ENCODE measurements around the gene KCNT1.

The KCNT1 gene

DNA sequence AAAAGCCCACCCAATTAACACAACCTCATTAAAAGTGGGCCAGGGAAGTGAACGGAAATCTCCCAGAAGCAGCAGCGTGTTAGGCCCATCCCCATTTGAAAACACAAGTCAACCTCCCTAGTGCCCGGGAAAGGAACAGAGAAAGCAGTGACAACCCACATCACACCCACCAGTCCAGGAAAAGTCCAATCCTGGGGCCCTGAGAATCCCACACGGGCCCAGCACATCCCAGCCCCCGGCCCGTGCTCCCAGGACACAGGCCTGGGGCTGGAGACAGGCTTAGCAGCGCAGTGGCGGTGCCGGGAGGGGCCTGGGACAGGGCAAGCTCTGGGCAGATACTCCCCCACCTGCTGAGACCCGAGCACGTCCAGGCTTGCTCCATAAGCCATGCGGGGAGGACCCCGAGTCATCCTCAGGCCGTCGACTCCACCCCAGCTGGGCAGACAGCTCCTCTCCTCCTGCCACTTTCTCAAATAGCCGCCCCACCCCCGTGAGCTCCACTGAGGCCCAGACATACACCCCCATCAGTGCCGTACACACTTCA is 101.0 kb downstream of the KCNT1 start:
- Histone ChIP-seq H3K9ac (ENCODE audit: low read length) (no peak overlapping the region), H3K27ac (ENCODE audit: low read length) (no peak overlapping the region), H3K4me2 (ENCODE audit: low read length) (no peak overlapping the region), H2AFZ (ENCODE audit: low read depth, low read length) (no peak overlapping the region), H3K4me3 (ENCODE audit: low read length) (no peak overlapping the region), H3K36me3 (replicated peaks; ENCODE audit: low read depth, low read length) (no peaks in the 10 kb centered on the region), H3K4me1 (ENCODE audit: low read length) (no peaks in the 10 kb centered on the region), H3K27me3 (ENCODE audit: low read depth, low read length) (no peaks in the 10 kb centered on the region), H3K79me2 (ENCODE audit: low read length) (no peaks in the 10 kb centered on the region), H3K9me3 (ENCODE audit: insufficient read depth, low read length) (no peaks in the 10 kb centered on the region), H4K20me1 (ENCODE audit: insufficient read depth, low read length) (no peaks in the 10 kb centered on the region)
- TF ChIP-seq, protein P1, sequence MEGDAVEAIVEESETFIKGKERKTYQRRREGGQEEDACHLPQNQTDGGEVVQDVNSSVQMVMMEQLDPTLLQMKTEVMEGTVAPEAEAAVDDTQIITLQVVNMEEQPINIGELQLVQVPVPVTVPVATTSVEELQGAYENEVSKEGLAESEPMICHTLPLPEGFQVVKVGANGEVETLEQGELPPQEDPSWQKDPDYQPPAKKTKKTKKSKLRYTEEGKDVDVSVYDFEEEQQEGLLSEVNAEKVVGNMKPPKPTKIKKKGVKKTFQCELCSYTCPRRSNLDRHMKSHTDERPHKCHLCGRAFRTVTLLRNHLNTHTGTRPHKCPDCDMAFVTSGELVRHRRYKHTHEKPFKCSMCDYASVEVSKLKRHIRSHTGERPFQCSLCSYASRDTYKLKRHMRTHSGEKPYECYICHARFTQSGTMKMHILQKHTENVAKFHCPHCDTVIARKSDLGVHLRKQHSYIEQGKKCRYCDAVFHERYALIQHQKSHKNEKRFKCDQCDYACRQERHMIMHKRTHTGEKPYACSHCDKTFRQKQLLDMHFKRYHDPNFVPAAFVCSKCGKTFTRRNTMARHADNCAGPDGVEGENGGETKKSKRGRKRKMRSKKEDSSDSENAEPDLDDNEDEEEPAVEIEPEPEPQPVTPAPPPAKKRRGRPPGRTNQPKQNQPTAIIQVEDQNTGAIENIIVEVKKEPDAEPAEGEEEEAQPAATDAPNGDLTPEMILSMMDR (IDR thresholded peaks at IDR 0.05; ENCODE audit: low read depth, low read length) = no peak
- no peak for TF ChIP-seq EZH2phosphoT487 (IDR thresholded peaks at IDR 0.05; ENCODE audit: low read depth)

DNA sequence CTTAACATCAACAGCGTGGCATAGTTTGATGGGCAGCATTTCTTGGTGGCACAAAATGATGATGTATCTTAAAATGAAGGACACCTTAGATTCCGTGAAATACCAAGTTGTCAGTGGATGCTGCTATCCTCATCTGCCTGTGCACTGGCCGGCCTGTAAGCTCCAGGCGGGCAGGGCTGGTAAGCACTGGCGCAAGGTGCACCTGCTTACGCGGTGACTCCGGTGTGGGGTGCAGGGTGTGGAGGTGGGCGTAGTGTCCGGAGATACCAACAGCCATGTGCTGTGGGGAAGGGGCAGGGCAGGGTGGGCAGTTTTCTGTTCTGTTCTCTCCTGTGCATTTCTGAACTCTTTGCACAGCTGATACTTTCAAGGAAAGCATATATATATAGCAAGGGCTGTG is 101.5 kb downstream of the KCNT1 start:
- H3K4me3 ChIP-seq (ENCODE audit: low read length) = no peak overlapping the region
- H3K27me3 ChIP-seq (ENCODE audit: low read depth, low read length) = no peaks in the 10 kb centered on the region
- no peak overlapping the region for H3K27ac ChIP-seq (ENCODE audit: low read length)
- no peaks in the 10 kb centered on the region for H4K20me1 ChIP-seq (ENCODE audit: insufficient read depth, low read length)
- H3K9ac ChIP-seq (ENCODE audit: low read length) = no peak overlapping the region
- no peak for TF ChIP-seq EZH2phosphoT487 (IDR thresholded peaks at IDR 0.05; ENCODE audit: low read depth)
- H3K79me2 ChIP-seq (ENCODE audit: low read length) = no peaks in the 10 kb centered on the region
- no peaks in the 10 kb centered on the region for H3K9me3 ChIP-seq (ENCODE audit: insufficient read depth, low read length)
- no peaks in the 10 kb centered on the region for H3K36me3 ChIP-seq (replicated peaks; ENCODE audit: low read depth, low read length)
- H2AFZ ChIP-seq (ENCODE audit: low read depth, low read length) = no peak overlapping the region
- H3K4me2 ChIP-seq (ENCODE audit: low read length) = no peak overlapping the region
- H3K4me1 ChIP-seq (ENCODE audit: low read length) = no peaks in the 10 kb centered on the region

DNA sequence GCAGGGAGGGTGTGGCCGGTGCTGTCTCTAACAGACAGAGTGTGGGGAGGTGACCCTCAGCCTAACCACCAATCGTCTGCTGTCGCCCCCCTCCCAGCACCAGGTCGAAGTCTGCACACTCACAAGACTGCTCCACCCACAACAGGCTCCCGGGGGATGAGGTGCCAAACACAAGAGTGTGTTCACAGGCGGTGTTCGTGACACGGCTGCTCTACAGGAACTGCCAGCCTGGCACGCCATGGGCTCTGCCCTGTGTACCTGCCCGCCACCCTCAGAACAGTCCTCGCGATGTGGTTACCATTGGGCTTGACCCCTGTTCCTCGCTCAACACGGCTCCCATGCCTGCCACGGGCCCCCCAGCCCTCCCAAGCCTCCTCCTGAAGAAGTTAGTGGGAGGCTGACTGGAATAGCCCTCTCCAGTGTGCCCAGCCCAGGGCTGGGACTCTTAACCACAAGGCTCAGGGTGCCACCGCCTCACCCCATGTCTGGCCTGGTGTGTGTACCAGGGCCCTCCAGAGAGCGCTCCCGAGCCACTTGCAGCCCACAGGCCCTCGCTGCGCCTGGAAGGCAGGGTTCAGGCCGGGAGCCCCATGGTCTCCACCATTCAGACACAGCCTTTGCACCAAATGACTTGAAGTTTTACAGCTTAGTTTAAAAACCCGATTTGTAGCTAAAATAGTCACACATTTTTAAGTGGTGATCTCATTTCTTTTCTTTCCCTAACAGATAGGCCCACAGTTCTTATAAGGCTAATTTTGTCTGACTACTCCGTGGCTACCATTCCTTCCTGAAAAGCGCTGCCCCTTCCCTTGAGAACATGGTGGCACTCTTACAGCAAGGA is 102.8 kb downstream of the KCNT1 start:
- Histone ChIP-seq H2AFZ (ENCODE audit: low read depth, low read length) (no peak overlapping the region), H3K4me1 (ENCODE audit: low read length) (no peaks in the 10 kb centered on the region), H3K27me3 (ENCODE audit: low read depth, low read length) (no peaks in the 10 kb centered on the region), H3K4me3 (ENCODE audit: low read length) (no peak overlapping the region), H3K79me2 (ENCODE audit: low read length) (no peaks in the 10 kb centered on the region), H3K36me3 (replicated peaks; ENCODE audit: low read depth, low read length) (no peaks in the 10 kb centered on the region), H3K4me2 (ENCODE audit: low read length) (no peak overlapping the region), H3K9ac (ENCODE audit: low read length) (no peak overlapping the region), H4K20me1 (ENCODE audit: insufficient read depth, low read length) (no peaks in the 10 kb centered on the region), H3K27ac (ENCODE audit: low read length) (no peak overlapping the region), H3K9me3 (ENCODE audit: insufficient read depth, low read length) (no peaks in the 10 kb centered on the region)
- TF ChIP-seq, protein P1 (IDR thresholded peaks at IDR 0.05; ENCODE audit: low read depth, low read length) = no peak
- no peak for TF ChIP-seq EZH2phosphoT487 (IDR thresholded peaks at IDR 0.05; ENCODE audit: low read depth)

DNA sequence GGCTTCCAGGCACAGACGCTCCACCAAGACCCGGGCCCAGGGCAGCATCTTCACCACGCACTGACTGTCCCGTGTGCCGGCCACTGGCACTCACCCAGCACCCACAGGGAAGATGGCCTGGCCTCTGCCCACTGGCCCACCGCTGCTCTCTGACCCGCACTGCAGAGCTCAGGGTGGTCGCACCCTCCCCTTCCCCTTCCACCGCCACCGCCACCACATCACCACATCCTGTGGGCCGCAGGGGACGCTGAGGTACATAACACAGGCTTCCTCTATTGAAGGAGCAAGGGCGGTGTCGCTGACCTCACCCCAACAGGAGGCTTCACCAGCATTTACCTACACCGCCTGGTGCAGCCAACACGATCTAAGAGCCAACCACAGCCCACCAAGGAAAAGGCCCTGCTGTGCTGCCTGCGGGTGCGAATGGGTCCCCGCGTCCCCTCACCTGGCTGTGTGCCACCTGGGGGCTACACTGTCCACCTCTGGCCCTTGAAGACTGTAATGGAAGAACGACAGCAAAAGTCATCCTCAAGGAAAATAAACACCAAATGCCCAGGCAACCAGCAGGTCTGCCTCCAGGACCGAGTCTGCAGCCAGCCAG is 103.5 kb downstream of the KCNT1 start:
- no peaks in the 10 kb centered on the region for H3K27me3 ChIP-seq (ENCODE audit: low read depth, low read length)
- H3K9me3 ChIP-seq (ENCODE audit: insufficient read depth, low read length) = no peaks in the 10 kb centered on the region
- H3K36me3 ChIP-seq (replicated peaks; ENCODE audit: low read depth, low read length) = no peaks in the 10 kb centered on the region
- no peaks in the 10 kb centered on the region for H3K79me2 ChIP-seq (ENCODE audit: low read length)
- H2AFZ ChIP-seq (ENCODE audit: low read depth, low read length) = no peak overlapping the region
- H3K4me2 ChIP-seq (ENCODE audit: low read length) = no peak overlapping the region
- H3K9ac ChIP-seq (ENCODE audit: low read length) = no peak overlapping the region
- no peaks in the 10 kb centered on the region for H3K4me1 ChIP-seq (ENCODE audit: low read length)
- H4K20me1 ChIP-seq (ENCODE audit: insufficient read depth, low read length) = no peaks in the 10 kb centered on the region
- no peak overlapping the region for H3K4me3 ChIP-seq (ENCODE audit: low read length)
- TF ChIP-seq, protein P1 (IDR thresholded peaks at IDR 0.05; ENCODE audit: low read depth, low read length) = no peak
- no peak overlapping the region for H3K27ac ChIP-seq (ENCODE audit: low read length)

Measured in OCI-LY3 (cell line).